Activated T-cell treated with anti-CD3 and anti-CD28 coated beads for 48 hours (primary cell): ENCODE measurements around the gene RASA3.

Source experiments
- DNase-seq: peaks from one replicate; pipeline ENCODE4 v3.0.0-alpha.2; 2020; ENCODE audit warnings: low read depth

Gene RASA3

GRCh38 chr13:113950451-113951245 lies 181.8 kb downstream of the RASA3 start:
- DNase-seq = no peak

DNA sequence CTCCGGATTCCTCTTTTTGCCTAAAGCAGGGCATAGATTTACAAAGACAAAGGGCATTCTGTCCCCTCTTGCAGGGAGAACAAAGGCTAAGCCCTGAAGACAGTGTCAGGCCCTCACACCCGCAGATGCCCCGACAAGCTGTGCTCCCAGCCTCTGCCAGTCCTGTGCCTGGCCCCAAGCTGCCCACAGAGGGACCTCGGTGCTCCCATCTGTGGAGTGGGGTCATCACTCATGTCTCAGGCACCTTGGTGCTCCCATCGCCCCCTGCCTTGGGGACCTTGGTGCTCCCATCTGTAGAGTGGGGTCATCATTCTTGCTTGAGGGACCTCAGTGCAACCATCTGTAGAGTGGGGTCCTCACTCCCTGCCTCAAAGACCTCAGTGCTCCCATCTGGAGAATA lies 182.9 kb downstream of the RASA3 start:
- DNase-seq = no peak

- DNase-seq = no peak
Measured at GRCh38 chr13:113948034-113948742, 184.2 kb downstream of the RASA3 start.

GRCh38 chr13:113947311-113948033 lies 185.0 kb downstream of the RASA3 start:
- no peak for DNase-seq

DNA sequence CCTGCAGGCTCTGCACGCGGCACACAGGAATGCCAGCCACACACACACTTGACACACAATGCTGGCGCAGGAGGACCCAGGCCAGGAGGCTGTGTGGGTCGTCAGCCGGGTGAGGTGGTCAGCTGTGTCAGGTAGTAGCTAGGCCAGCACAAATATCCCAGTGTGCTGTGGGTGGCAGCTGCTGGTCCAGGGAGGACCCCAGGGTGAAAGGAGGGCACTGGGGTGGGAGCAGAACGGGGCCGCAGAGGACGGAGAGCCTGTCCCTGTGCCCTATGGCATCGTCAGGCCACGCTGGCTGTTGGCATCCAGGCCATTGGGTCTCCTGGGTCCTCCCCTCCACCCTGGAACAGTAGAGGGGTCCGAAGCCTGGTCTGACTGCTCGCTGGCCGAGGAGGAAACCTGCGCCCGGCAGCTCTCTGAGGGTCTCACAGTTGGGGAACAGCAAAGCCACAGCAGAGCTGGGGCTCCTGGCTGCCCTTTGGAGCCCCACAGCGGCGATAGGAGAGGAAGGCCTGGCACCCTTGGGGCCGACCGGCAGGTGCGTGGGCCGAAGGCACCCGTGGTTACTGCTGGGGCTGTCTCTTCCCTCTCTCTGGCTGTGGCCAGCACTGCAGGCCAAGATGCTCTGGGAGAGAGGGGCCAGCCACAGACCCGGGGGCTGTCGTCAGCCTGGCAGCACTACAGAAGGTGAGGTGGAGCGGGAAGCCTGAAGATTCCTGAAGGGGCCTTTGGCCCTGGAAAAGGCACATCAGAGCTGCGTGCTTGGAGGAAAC lies 185.8 kb downstream of the RASA3 start:
- no peak for DNase-seq

GRCh38 chr13:113945857-113946408 lies 186.5 kb downstream of the RASA3 start:
- DNase-seq = no peak

- DNase-seq = no peak
Measured at GRCh38 chr13:113943821-113944565, 188.4 kb downstream of the RASA3 start.

DNA sequence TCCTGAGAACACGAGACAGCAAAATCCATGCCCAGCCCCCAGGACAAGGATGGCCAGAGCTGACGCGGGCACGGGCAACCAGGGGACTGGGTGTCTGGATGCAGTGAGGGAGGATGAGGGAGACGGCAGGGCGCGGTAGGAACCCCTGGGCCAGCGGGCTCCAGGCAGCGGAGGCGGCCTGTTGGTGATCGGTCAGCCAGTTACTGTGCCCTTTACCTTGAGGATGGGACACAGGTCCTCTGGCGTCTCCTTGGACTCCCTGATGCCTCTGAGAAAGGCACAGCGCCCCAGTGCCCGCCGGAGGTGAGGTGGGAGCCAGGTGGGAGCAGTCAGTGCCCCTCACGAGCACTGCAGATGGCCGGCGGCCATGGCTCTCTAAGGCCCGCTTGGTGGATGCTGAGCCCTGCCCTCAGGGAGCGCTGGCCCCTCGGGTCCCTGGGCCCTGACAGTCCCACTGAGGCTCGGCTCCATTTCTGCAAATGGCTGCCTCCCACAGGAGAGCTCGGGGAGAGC lies 189.8 kb downstream of the RASA3 start:
- DNase-seq = no peak

DNA sequence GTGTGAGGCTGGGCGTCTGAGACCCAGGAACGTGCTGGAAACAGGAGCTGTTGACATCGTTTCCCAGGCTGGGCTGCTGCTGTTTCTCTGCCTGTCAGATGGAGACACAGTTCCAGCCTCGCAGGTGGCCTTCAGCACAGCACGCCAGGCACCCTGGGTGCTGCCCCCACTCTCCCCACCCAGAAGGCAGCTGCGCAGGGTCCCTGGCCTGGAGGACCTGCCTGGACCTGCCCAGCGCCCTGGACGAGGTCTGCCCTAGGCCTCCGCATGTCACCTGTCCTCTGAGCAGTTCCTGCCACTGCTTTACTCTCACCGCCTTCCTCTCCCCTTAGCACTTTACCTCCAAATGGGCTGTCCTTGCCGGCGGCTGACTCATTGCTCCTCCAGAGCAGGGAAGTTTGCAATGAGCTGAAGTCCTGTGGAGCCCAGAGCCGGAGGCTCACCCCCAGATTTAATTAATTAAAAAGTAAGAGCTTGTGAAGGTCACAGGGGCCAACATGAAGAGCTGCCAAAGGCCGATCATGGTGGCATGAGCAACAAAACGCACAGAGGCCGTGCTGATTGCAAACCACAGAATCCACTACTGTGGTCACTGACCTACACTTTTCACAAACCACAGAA lies 190.7 kb downstream of the RASA3 start:
- no peak for DNase-seq

DNA sequence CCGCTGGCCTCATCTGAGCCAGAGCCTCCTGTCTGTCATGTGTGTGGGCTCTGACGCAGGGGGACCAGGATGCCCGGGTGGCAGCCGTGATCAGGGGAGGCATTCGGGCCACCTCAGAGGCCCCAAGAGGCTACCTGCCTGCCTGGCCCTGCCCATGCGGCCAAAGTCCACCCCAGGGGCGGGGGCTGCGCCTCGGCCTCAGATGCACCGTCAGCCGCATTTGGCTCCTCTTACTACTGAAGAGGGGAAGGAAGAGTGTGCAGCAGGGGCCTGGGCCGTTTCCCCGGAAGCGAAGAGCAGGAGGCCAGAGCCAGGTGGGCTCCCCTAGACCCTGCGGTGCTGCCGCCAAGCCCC lies 192.5 kb downstream of the RASA3 start:
- no peak for DNase-seq

DNA sequence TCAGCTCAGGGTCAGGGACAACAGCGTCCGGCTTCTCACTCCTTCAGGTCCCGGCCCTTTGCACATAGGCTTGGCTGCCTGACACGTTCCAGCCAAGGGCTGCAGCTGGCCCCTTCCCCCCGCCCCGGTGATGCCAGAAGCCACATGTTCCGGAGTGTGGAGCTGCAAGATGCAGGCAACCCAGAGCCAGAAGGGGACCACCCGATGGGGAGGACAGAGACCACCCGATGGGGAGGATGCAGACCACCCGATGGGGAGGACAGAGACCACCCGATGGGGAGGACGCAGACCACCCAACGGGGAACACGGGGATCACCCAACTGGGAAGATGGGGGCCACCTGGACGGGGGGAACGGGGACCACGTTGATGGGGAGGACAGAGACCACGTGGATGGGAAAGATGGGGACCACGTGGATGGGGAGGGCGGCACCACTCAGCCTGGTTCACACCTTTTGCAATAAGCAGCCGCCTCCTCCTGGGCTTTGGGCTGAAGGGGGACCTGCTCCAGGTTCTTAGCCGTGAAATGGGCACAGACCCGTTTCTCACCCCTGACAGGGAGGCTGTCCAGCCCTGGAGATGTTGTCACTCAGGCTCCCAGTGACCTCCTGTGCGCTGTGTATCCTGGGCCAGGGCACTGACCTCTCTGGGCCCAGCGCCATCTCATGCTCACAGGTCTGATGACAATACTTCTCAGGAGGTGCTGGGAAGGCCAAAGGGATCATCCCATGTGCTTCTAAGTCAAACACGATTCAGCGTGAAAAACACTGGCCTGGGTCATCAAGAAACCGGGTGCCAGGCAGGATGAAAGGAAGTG lies 193.1 kb downstream of the RASA3 start:
- DNase-seq = no peak

- DNase-seq = no peak
Measured at GRCh38 chr13:113938716-113939115, 193.7 kb downstream of the RASA3 start.

GRCh38 chr13:113938246-113938645 lies 194.2 kb downstream of the RASA3 start:
- DNase-seq = no peak

- DNase-seq = no peak
Measured at GRCh38 chr13:113937527-113938180, 194.8 kb downstream of the RASA3 start.

DNA sequence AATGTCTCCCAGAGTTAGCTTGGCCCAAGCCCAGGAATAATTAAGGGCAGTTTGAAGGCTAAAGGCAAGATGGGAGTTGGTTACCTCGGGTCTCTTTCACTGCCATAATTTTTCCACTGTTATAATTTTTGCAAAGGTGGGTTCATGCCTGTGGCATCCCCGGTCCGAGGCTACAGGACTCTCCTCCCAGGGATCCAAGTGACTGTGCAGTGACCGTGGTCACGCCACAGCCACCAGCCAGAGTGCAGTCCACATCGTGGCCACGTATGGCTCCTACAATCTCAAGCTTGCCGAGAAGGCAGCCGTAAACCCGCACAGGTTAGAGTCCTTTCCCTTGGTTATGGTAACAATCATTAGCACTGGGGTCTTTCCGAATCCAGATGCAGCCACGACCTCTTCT lies 195.3 kb downstream of the RASA3 start:
- DNase-seq = no peak

DNA sequence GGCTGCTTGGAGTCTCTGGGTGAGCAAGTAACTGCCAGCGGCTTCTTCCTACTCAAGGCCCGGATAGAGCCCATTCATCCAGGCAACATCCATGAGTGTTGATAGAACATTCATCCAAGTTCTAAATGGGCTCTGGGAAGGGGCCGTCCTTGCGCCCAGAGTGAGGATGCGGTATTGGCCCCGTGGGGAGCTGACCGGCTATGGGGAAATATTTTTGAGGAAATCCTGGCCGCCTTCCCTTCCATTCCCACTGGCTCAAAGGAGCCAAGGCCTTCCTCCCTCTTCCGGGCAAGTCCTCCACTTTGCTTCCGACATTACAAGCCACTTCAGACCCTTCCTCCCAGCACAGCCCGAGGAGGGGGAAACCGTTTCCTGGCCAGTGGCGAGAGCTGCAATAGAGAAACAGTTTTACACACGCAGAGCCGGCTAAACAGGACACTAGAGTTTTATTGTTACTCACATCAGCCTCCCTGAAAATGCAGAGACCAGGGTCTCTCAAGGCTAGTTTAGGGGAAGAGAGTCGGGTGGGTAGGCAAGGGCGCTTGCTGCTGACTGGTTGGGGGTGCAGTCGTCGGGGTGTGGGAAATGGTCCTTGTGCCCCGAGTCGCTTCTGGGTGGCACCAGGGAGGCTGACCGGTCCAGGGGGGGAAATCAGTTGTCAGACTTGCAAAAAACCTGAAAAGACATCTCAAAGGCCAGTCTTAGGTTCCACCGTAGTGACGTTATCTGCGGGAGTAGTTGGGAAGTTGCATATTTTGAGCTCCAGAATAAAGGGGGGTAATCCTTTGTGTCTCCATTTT lies 196.1 kb downstream of the RASA3 start:
- DNase-seq = no peak

- DNase-seq = no peak
Measured at GRCh38 chr13:113935001-113935844, 197.2 kb downstream of the RASA3 start.
